HUES48 (cell line): ENCODE results near the gene LARGE2.

ENCODE experiments used
- H3K27ac ChIP-seq: one replicate; pipeline ENCODE4 v1.7.0; 2013; ENCODE audit warnings: low read depth, low read length, inconsistent platforms
- H3K27me3 ChIP-seq: 2 replicates; pipeline ENCODE4 v1.6.1; 2013; ENCODE audit warnings: mild to moderate bottlenecking, low read length; ENCODE audit not compliant: control insufficient read depth, insufficient read depth
- H3K36me3 ChIP-seq: 2 replicates; pipeline ENCODE4 v1.6.1; 2013; ENCODE audit warnings: low read length; ENCODE audit not compliant: control insufficient read depth, insufficient read depth
- H3K4me1 ChIP-seq: 2 replicates; pipeline ENCODE4 v1.6.1; 2013; ENCODE audit warnings: mild to moderate bottlenecking, low read length; ENCODE audit not compliant: control insufficient read depth, insufficient read depth
- H3K4me3 ChIP-seq: 2 replicates; pipeline ENCODE4 v1.5.1; 2013; ENCODE audit warnings: mild to moderate bottlenecking, low read depth, low read length
- H3K9ac ChIP-seq: 2 replicates; pipeline ENCODE4 v1.6.1; 2013; ENCODE audit warnings: mild to moderate bottlenecking, low read depth, low read length, moderate library complexity
- H3K9me3 ChIP-seq: 2 replicates; pipeline ENCODE4 v1.6.1; 2013; ENCODE audit warnings: low read length; ENCODE audit not compliant: control insufficient read depth, insufficient read depth

Gene LARGE2

GRCh38 chr11:45906096-45906682 lies 16.3 kb upstream of the LARGE2 start:
- Histone ChIP-seq H3K36me3 (peaks cover 43% of the 10 kb centered on the region), H3K27me3 (no peaks in the 10 kb centered on the region; the same call in 1 of the 2 replicates), H3K27ac (no peak overlapping the region), H3K4me1 (no peaks in the 10 kb centered on the region), H3K9me3 (no peaks in the 10 kb centered on the region), H3K9ac (no peak overlapping the region), H3K4me3 (no peak overlapping the region)

- Histone ChIP-seq H3K9ac (no peak within 1 kb of the TSS), H3K27me3 (no peaks in the 10 kb centered on the region), H3K4me1 (no peaks in the 10 kb centered on the region), H3K4me3 (no peak within 1 kb of the TSS), H3K27ac (no peak within 1 kb of the TSS), H3K9me3 (no peaks in the 10 kb centered on the region), H3K36me3 (peaks cover 47% of the 10 kb centered on the region)
These were observed 15.4 kb upstream of the LARGE2 start, which contains the start of gene FREY1 for GRCh38 chr11:45906965-45907611. Gene FREY1, minus strand, starts transcription at chr11:45907271. Its CDS starts 26 bp downstream, at chr11:45907245.

- Histone ChIP-seq H3K27ac (no peak overlapping the region), H3K36me3 (peaks cover 45% of the 10 kb centered on the region), H3K4me1 (no peaks in the 10 kb centered on the region), H3K9ac (no peak overlapping the region), H3K4me3 (no peak overlapping the region), H3K9me3 (no peaks in the 10 kb centered on the region), H3K27me3 (no peaks in the 10 kb centered on the region)
These were observed 14.5 kb upstream of the LARGE2 start for GRCh38 chr11:45907911-45908370.

DNA sequence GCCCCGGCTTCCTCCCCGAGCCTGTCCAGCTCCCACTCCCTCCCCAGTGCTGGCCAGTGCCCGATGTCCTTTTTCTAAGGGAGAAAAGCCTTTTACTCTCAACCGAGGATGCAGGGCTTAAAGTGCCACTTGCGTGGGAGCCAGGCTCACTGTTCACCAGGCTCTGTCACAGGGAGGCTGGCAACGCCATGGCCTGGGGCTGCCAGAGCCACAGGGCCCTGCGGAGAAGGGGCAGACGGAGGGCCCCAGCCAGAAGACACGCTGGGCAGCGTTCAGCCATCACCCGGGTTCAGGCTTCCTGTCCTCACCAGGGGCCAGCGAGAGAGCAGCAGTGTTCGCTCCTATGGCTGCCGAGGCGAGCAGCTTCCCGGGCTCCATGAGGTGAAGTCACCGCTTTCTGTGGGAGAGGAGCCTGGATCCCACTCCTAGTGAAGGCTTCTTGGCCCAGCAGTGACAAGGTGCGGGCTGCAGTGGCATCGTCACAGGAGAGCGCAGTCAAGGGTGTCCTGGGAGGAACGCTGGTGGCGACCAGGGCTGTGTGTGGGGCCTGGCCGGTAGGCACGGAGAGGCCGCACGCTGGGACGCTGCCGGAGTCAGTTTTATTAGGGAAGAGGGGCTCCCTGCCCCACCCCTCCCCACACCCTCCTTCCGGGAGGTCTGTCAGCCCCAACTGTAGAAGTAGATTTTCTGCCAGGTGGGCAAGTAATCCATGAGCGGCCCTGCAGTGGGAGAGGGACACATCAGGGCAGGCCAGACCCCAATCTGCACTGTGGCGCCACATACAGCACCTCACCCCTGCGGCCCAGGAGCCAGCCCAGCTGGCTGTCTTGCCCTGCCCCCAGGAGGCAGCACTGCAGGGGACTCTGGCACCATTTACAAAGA lies 12.6 kb upstream of the LARGE2 start:
- Histone ChIP-seq H3K4me3 (no peak overlapping the region), H3K36me3 (peaks cover 45% of the 10 kb centered on the region)

GRCh38 chr11:45910623-45911022 lies 11.8 kb upstream of the LARGE2 start:
- Histone ChIP-seq H3K36me3 (peaks cover 48% of the 10 kb centered on the region), H3K27me3 (no peaks in the 10 kb centered on the region), H3K9ac (no peak overlapping the region), H3K4me1 (no peaks in the 10 kb centered on the region), H3K27ac (no peak overlapping the region), H3K9me3 (no peaks in the 10 kb centered on the region), H3K4me3 (no peak overlapping the region)

More for the DNA sequence above, 12.6 kb upstream of the LARGE2 start:
- no peaks in the 10 kb centered on the region for H3K27me3 ChIP-seq
- H3K9ac ChIP-seq: no peak overlapping the region
- H3K4me1 ChIP-seq: no peaks in the 10 kb centered on the region
- no peaks in the 10 kb centered on the region for H3K9me3 ChIP-seq
- no peak overlapping the region for H3K27ac ChIP-seq

DNA sequence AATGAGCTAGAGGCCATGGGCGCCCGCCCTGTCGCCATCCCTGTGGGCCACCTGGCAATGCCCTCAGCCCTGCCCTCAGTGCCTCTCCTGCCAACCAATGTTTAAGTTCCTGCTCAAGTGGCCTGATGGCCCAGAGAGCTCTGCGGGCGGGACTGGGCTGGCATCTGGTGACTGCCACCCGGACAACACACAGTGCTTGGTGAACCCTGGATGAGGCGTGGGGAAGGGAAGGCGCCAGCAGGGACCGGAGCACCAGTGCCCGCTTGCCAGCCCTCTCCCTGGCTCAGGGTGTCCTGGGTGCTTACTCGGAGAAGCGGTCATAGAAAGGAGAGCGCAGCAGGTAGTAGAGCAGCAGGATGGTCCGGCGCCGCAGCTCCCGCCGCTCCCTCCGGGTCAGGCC lies 8.9 kb upstream of the LARGE2 start:
- Histone ChIP-seq H3K27ac (no peak overlapping the region), H3K9ac (no peak overlapping the region), H3K27me3 (no peaks in the 10 kb centered on the region), H3K4me3 (no peak overlapping the region), H3K4me1 (peaks cover 4% of the 10 kb centered on the region; the same call in 1 of the 2 replicates), H3K36me3 (peaks cover 51% of the 10 kb centered on the region), H3K9me3 (no peaks in the 10 kb centered on the region)

DNA sequence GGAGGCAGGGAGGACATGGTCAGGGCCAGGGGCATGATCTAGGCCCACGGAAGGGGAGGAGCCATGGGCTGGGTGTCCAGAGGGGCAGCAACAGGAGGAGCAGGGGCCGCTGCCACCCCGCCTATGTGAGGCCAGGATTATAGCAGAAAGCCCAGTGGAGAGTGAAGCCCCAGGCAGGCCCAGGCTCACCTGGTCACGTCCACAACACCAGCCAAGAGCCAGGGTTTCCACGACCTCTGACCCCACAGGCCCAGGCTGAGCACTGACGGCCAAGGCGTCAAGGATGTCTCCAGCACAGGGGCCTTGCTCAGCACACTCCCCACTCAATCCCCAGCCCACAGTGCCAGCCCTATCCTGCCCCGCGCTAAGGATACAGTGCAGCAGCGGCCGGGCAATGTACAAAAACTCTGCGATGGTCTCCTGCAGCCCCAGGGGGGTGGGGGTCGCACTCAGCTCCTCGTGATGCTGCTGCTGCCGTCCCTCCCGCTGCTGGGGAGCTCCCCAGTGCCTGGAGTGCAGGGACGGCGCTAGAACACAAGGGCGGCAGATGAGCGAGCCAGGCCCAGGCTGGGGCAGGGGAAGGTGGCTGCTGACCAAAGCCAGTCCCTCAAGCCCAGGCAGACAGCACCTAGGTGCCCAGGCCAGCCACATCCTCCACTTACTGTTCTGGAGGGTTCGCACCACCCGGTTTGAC lies 8.4 kb upstream of the LARGE2 start:
- Histone ChIP-seq H3K27ac (no peak overlapping the region), H3K9me3 (no peaks in the 10 kb centered on the region), H3K4me3 (no peak overlapping the region), H3K36me3 (peaks cover 51% of the 10 kb centered on the region), H3K9ac (no peak overlapping the region), H3K27me3 (no peaks in the 10 kb centered on the region), H3K4me1 (peaks cover 4% of the 10 kb centered on the region)

- peaks cover 6% of the 10 kb centered on the region for H3K4me1 ChIP-seq
- H3K9me3 ChIP-seq: no peaks in the 10 kb centered on the region
- no peak overlapping the region for H3K27ac ChIP-seq
- H3K36me3 ChIP-seq: peaks cover 45% of the 10 kb centered on the region
- no peak overlapping the region for H3K9ac ChIP-seq
- no peaks in the 10 kb centered on the region for H3K27me3 ChIP-seq
- no peak overlapping the region for H3K4me3 ChIP-seq
These were observed 7.0 kb upstream of the LARGE2 start for GRCh38 chr11:45915446-45915845.

GRCh38 chr11:45917286-45917622 lies 5.2 kb upstream of the LARGE2 start:
- Histone ChIP-seq H3K4me3 (peak overlapping the region; percentile 88), H3K27ac (peak overlapping the region; percentile 95), H3K36me3 (peaks cover 35% of the 10 kb centered on the region), H3K9me3 (no peaks in the 10 kb centered on the region), H3K4me1 (peaks cover 21% of the 10 kb centered on the region), H3K9ac (no peak overlapping the region), H3K27me3 (peaks cover 8% of the 10 kb centered on the region)

- peaks cover 8% of the 10 kb centered on the region for H3K27me3 ChIP-seq
- H3K9me3 ChIP-seq: no peaks in the 10 kb centered on the region
- H3K4me1 ChIP-seq: peaks cover 21% of the 10 kb centered on the region
- peak within 1 kb of the TSS; percentile 21 for H3K9ac ChIP-seq
- H3K27ac ChIP-seq: peak within 1 kb of the TSS; percentile 95
- peak within 1 kb of the TSS; percentile 88 for H3K4me3 ChIP-seq
- peaks cover 34% of the 10 kb centered on the region for H3K36me3 ChIP-seq
These were observed 4.7 kb upstream of the LARGE2 start, which contains the start of gene PEX16 for GRCh38 chr11:45917623-45918330. Gene PEX16, minus strand, starts transcription at chr11:45917877. Its CDS starts 66 bp downstream, at chr11:45917811.
